ENCODE results near the gene TTLL6. TPM values are rescaled to one million over a fixed set of nuclear protein-coding genes. Genes with fewer than 3 reads are reported as not detected.
"Not testable (repeated sequence)": the region's sequence is repeated elsewhere in the genome, so short reads cannot be mapped to it uniquely, and the experiment has no call there.

TTLL6 gene
- total RNA-seq, 2 experiments from 2014 or later, result not detected

GRCh38 chr17:48841395-48841831, 24.4 kb upstream of the TTLL6 start:
- Mint-ChIP-seq H3K36me3 (ENCODE audit: low read depth) (peaks cover 26% of the 10 kb centered on the region), H3K27me3 (no peaks in the 10 kb centered on the region), H3K4me3 (peak overlapping the region; percentile 48), H3K27ac (peak overlapping the region; percentile 32), H3K9me3 (no peaks in the 10 kb centered on the region), H3K4me1 (ENCODE audit: low read depth) (peaks cover 59% of the 10 kb centered on the region)
- TF ChIP-seq, protein P1, sequence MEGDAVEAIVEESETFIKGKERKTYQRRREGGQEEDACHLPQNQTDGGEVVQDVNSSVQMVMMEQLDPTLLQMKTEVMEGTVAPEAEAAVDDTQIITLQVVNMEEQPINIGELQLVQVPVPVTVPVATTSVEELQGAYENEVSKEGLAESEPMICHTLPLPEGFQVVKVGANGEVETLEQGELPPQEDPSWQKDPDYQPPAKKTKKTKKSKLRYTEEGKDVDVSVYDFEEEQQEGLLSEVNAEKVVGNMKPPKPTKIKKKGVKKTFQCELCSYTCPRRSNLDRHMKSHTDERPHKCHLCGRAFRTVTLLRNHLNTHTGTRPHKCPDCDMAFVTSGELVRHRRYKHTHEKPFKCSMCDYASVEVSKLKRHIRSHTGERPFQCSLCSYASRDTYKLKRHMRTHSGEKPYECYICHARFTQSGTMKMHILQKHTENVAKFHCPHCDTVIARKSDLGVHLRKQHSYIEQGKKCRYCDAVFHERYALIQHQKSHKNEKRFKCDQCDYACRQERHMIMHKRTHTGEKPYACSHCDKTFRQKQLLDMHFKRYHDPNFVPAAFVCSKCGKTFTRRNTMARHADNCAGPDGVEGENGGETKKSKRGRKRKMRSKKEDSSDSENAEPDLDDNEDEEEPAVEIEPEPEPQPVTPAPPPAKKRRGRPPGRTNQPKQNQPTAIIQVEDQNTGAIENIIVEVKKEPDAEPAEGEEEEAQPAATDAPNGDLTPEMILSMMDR (IDR thresholded peaks at IDR 0.05), result no peak
- CTCF ChIA-PET, result interaction anchor here (0.9 to 2.1 kb wide), 8 partner anchors 9 to 51 kb away, joined by 3 to 6 read pairs (median 3); partner anchors contain the start of genes ATP5MC1 and CALCOCO2
- intact Hi-C loops (cut with micrococcal nuclease), result no loop called here
- peak; percentile 90 for ATAC-seq
- peak; percentile 75 for DNase-seq
- POLR2A ChIA-PET, result interaction anchor here (0.5 to 1.3 kb wide), 2 partner anchors 32 to 159 kb away, joined by 3 read pairs; no protein-coding TSS in a partner anchor

- Mint-ChIP-seq H3K27ac (no peak overlapping the region), H3K27me3 (no peaks in the 10 kb centered on the region), H3K36me3 (ENCODE audit: low read depth) (peaks cover 27% of the 10 kb centered on the region), H3K4me3 (no peak overlapping the region), H3K9me3 (no peaks in the 10 kb centered on the region), H3K4me1 (ENCODE audit: low read depth) (peaks cover 69% of the 10 kb centered on the region)
- ChIA-PET POLR2A (interaction anchor here (1.3 kb wide), 1 partner anchor 33 kb away, joined by 3 read pairs; no protein-coding TSS in a partner anchor), CTCF (interaction anchor here (1.0 to 2.3 kb wide), 7 partner anchors 8 to 44 kb away, joined by 3 to 11 read pairs (median 3); no protein-coding TSS in a partner anchor)
- ATAC-seq (no peak), DNase-seq (no peak)
- intact Hi-C loops (cut with micrococcal nuclease), result no loop called here
- TF ChIP-seq, protein P1 (IDR thresholded peaks at IDR 0.05), result no peak
These were observed 23.4 kb upstream of the TTLL6 start for GRCh38 chr17:48840441-48840840.

DNA sequence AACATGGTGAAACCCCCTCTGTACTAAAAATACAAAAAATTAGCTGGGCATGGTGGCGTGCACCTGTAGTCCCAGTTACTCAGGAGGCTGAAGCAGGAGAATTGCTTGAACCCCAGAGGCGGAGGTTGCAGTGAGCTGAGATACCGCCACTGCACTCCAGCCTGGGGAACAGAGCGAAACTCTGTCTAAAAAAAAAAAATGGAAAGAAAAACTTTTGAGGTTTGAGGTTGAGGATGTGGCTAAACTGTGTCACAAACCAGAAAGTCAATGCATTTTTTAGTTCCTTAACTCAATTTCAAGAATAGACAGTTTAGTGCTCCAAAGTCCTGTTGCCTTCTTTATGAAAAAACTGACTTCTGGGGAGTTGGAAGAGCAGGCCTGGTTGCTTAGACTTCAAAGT, 20.4 kb upstream of the TTLL6 start:
- Mint-ChIP-seq H3K4me1 (ENCODE audit: low read depth) (peaks cover 83% of the 10 kb centered on the region), H3K27ac (peak overlapping the region; percentile 58), H3K36me3 (ENCODE audit: low read depth) (peaks cover 13% of the 10 kb centered on the region), H3K4me3 (peak overlapping the region; percentile 29)
- intact Hi-C loops (cut with micrococcal nuclease); H3K9me3 Mint-ChIP-seq; H3K27me3 Mint-ChIP-seq: not testable (repeated sequence)
- ChIA-PET POLR2A (interaction anchor here (0.6 kb wide), 2 partner anchors 22 to 73 kb away, joined by 3 read pairs; no protein-coding TSS in a partner anchor), CTCF (interaction anchor here (1.0 to 4.5 kb wide), 4 partner anchors 14 to 201 kb away, joined by 3 to 25 read pairs (median 4); no protein-coding TSS in a partner anchor)
- ATAC-seq (peak; percentile 40), DNase-seq (peak; percentile 23)

GRCh38 chr17:48835971-48836370, 18.9 kb upstream of the TTLL6 start:
- H3K4me1 Mint-ChIP-seq (ENCODE audit: low read depth), result peaks cover 77% of the 10 kb centered on the region
- H3K4me3 Mint-ChIP-seq, result no peak overlapping the region
- ChIA-PET POLR2A (interaction anchor here (0.9 to 2.2 kb wide), 4 partner anchors 19 to 109 kb away, joined by 3 to 6 read pairs (median 3); partner anchors contain the start of genes SNF8 and UBE2Z), CTCF (interaction anchor here (0.9 to 7.1 kb wide), 9 partner anchors 13 to 223 kb away, joined by 3 to 42 read pairs (median 5); no protein-coding TSS in a partner anchor)
- DNase-seq (peak; percentile 28), ATAC-seq (no peak)
- H3K9me3 Mint-ChIP-seq, result no peaks in the 10 kb centered on the region
- H3K27ac Mint-ChIP-seq, result no peak overlapping the region
- peaks cover 12% of the 10 kb centered on the region for H3K36me3 Mint-ChIP-seq (ENCODE audit: low read depth)
- TF ChIP-seq, protein P1 (IDR thresholded peaks at IDR 0.05), result no peak
- H3K27me3 Mint-ChIP-seq, result no peaks in the 10 kb centered on the region
- intact Hi-C loops (cut with micrococcal nuclease), result no loop called here

DNA sequence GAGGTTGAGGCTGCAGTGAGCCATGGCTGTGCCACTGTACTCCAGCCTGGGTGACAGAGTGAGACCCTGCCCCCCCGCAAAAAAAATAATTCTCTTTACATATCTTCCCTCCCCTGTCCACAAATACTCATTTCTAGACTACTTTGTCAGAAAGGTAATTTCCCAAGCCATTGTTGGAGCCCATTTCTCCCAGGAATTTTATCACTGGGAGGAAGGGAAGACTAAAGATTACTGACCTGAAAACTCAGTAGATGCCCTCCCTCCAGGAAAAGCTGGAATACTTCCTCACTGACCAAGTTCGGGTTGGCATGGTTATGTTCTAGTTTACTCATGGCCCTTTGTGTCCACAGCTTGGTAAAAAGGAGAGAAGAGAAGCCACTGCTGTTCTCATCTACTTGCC, 17.9 kb upstream of the TTLL6 start:
- Mint-ChIP-seq H3K27ac (no peak overlapping the region), H3K9me3 (no peaks in the 10 kb centered on the region), H3K27me3 (no peaks in the 10 kb centered on the region), H3K4me1 (ENCODE audit: low read depth) (peaks cover 72% of the 10 kb centered on the region), H3K36me3 (ENCODE audit: low read depth) (peaks cover 12% of the 10 kb centered on the region), H3K4me3 (no peak overlapping the region)
- TF ChIP-seq, protein P1 (IDR thresholded peaks at IDR 0.05), result no peak
- DNase-seq (no peak), ATAC-seq (no peak)
- POLR2A ChIA-PET, result interaction anchor here (0.7 to 2.2 kb wide), 7 partner anchors 11 to 110 kb away, joined by 3 to 7 read pairs (median 3); partner anchors contain the start of genes SNF8 and UBE2Z
- CTCF ChIA-PET, result interaction anchor here (0.9 to 7.1 kb wide), 8 partner anchors 10 to 198 kb away, joined by 3 to 42 read pairs (median 8); no protein-coding TSS in a partner anchor
- intact Hi-C loops (cut with micrococcal nuclease), result no loop called here
